T-helper 17 cell (primary cell): ENCODE data around the gene TMEM39B. TPM values are rescaled to one million over a fixed set of nuclear protein-coding genes. Genes with fewer than 3 reads are reported as not detected.

Source experiments
- ATAC-seq: fragments of 150-1000 bp; cut with Tn5 transposase; 2 replicates; pipeline ENCODE4 v1.10.0; 2021; ENCODE audit warnings: mild to moderate bottlenecking, moderate library complexity
- DNase-seq, 3 donors: peaks; one replicate each; pipeline versions ENCODE4 v3.0.0 to v3.0.0-alpha.2; 2020 to 2021
- H3K9me3 ChIP-seq: one replicate; pipeline ENCODE4 v1.7.0; 2013; ENCODE audit warnings: low read length, mild to moderate bottlenecking; ENCODE audit not compliant: control insufficient read depth, poor library complexity, severe bottlenecking
- H3K27ac Mint-ChIP-seq: one replicate; pipeline ENCODE4 v1.8.0; 2022; ENCODE audit warnings: mild to moderate bottlenecking, moderate library complexity, mixed read lengths
- H3K27me3 Mint-ChIP-seq: one replicate; pipeline ENCODE4 v1.8.0; 2022; ENCODE audit warnings: mixed read lengths
- H3K36me3 Mint-ChIP-seq: one replicate; pipeline ENCODE4 v1.8.0; 2022; ENCODE audit warnings: low read depth, mixed read lengths
- H3K4me1 Mint-ChIP-seq: one replicate; pipeline ENCODE4 v1.8.0; 2022; ENCODE audit warnings: mild to moderate bottlenecking, mixed read lengths
- H3K4me3 Mint-ChIP-seq: one replicate; pipeline ENCODE4 v1.8.0; 2022; ENCODE audit warnings: mild to moderate bottlenecking, moderate library complexity, mixed read lengths
- total RNA-seq, 4 donors: library from RNA in 2 of 4; stranded (reverse) in 2 of 4; gene quantifications; one replicate each; pipeline ENCODE4 v1.2.3 and lab custom pipeline; 2022 to 2026

Gene TMEM39B
- 10 to 100 TPM; 15.8 to 16.7 TPM for total RNA-seq
- total RNA-seq (lab: John Stamatoyannopoulos, UW): 9.4 to 11.0 reads per million in 2 donors

DNA sequence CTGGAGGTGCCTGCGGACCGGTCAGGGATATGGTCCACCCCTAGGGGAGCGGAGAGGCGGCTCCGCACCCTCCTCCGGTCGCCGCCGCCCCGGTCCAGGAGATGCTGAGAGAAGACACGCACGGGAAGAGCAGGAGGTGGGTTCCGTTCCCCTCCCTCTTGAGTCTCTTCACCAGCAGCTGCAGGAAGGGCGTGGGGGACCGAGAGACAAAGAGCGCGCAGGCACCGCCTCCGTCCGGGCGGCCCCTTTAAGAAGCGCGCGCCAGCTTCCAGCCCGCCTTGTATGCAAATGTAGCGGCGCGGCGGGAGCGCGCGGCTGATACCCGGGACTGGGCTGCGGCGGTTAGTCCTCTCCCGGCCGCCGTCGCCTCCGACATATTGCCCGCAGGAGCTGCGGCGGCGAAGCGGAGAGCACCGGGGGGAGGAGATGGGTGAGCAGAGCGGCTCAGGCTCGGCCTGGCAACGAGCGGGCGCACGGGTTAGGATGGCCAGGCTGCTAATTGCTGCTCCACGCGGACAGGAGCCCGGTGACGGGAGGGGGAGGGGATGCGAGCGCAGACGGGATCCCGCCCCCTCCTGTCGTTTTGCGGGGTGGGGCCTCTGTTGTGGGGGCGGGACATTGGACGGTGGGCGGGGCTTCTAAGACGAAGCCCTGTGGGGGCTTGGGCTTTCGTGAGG, at the start of gene TMEM39B:
Gene TMEM39B (plus strand): TSS at position 318 of the 677 bp plus-strand sequence. CDS start 109 bp downstream, at position 427.
- peaks cover 38% of the 10 kb centered on the region for H3K4me1 Mint-ChIP-seq
- DNase-seq (peak; percentile 90 to 91 (median 91)), ATAC-seq (peak; percentile 88)
- H3K27ac Mint-ChIP-seq: peak within 1 kb of the TSS; percentile 94
- no peaks in the 10 kb centered on the region for H3K27me3 Mint-ChIP-seq
- H3K36me3 Mint-ChIP-seq: peaks cover 10% of the 10 kb centered on the region
- H3K9me3 ChIP-seq: no peaks in the 10 kb centered on the region
- peak within 1 kb of the TSS; percentile 96 for H3K4me3 Mint-ChIP-seq

DNA sequence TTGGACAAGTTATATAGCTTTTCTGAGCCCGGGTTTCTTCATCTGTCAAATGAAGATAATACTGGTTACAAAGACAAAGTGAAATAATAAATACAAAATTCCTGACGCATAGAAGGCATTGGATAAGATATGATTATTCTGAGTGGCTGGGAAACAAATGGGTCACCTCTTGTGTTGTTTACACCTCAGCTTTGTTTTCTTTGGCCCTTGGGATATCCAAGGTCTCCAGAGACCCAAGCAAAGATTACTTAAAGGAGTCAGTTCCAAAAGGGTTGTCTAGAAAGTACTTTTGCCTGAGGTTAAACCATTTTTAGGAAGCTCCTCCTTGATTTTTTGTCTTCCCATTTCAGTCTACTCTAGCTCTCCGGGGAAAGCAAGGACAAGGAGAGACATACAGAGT, 49.4 kb upstream of the TMEM39B start:
- no peaks in the 10 kb centered on the region for H3K36me3 Mint-ChIP-seq
- H3K9me3 ChIP-seq: no peaks in the 10 kb centered on the region
- no peaks in the 10 kb centered on the region for H3K27me3 Mint-ChIP-seq
- no peak overlapping the region for H3K27ac Mint-ChIP-seq
- peaks cover 44% of the 10 kb centered on the region for H3K4me1 Mint-ChIP-seq
- no peak for DNase-seq
- H3K4me3 Mint-ChIP-seq: no peak overlapping the region
- no peak for ATAC-seq

DNA sequence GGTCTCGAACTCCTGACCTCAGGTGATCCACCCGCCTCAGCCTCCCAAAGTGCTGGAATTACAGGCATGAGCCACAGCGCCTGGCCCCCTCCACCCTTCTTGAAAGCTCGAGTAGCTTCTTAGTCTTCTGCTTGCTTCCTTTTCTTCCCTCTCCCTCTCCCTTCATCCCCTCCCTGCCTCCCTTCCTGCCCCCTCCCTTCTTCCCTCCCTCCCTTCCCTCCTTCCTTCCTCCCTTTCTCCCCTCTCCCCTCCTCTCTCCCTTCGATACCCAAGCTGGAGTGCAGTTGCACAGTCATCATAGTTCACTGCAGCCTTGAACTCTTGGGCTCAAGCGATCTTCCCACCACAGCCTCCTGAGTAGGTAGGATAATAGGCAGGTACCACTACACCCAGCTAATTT, 47.2 kb upstream of the TMEM39B start:
- Mint-ChIP-seq H3K4me1 (peaks cover 44% of the 10 kb centered on the region), H3K4me3 (peak overlapping the region; percentile 7), H3K36me3 (peaks cover 3% of the 10 kb centered on the region)

DNA sequence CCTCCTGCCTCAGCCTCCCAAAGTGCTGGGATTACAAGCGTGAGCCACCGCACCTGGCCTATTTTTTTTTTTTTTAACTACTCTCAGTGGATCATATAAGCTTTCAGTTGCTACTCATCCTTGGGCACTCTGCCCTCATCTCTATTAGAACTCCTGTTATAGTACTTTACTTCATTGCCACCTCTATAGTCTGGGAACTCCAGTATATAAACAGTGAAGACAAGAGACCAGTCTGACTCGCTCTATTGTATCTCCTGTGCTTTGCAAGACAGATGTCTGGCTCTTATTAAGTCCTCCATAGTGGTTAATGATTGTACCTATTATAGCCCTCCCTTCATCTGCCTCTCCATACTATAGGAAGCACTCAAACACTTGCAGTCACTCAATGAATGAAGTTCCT, 44.0 kb upstream of the TMEM39B start:
- Mint-ChIP-seq H3K4me1 (peaks cover 43% of the 10 kb centered on the region), H3K27ac (no peak overlapping the region), H3K36me3 (peaks cover 5% of the 10 kb centered on the region), H3K4me3 (no peak overlapping the region), H3K27me3 (no peaks in the 10 kb centered on the region)
- H3K9me3 ChIP-seq: no peaks in the 10 kb centered on the region
- ATAC-seq (no peak), DNase-seq (no peak)

More for the DNA sequence above, 47.2 kb upstream of the TMEM39B start:
- no peaks in the 10 kb centered on the region for H3K27me3 Mint-ChIP-seq
- H3K27ac Mint-ChIP-seq: no peak overlapping the region
- DNase-seq: no peak
- H3K9me3 ChIP-seq: no peaks in the 10 kb centered on the region
- ATAC-seq: no peak

DNA sequence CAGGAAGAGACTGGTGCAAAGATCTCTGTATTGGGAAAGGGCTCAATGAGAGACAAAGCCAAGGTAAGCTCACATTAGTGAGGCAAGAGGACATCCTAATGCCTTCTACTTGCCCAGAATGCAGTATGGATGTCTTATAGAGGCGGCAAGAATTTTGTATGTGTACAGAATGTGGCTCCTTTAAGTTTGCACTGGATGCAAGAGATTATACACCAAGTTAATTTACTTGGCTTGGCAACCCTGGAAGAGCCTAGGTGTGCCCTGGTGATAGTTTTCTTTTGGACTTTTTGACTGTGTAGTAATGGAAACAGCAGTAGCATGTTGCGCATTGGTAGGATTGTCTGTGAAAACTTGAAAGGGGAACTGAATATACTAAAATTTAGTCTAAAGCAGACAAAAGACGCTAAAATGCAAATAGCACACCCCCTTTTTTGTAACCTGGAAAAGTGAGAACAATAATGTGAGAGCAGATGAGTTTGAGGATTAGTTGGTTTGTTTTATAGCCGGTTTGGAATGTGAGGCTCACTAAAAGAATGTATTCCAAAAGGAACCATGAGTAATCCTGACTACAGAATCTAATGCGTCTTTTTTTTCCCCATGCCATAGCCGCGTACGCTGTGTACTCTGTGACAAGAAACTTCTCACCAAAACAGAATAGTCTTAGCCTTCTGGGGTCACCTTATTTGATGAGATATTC, 41.0 kb upstream of the TMEM39B start:
- DNase-seq (no peak), ATAC-seq (no peak)
- Mint-ChIP-seq H3K4me3 (no peak overlapping the region), H3K4me1 (peaks cover 43% of the 10 kb centered on the region), H3K27ac (peak overlapping the region; percentile 60), H3K27me3 (no peaks in the 10 kb centered on the region), H3K36me3 (peaks cover 10% of the 10 kb centered on the region)
- no peaks in the 10 kb centered on the region for H3K9me3 ChIP-seq

DNA sequence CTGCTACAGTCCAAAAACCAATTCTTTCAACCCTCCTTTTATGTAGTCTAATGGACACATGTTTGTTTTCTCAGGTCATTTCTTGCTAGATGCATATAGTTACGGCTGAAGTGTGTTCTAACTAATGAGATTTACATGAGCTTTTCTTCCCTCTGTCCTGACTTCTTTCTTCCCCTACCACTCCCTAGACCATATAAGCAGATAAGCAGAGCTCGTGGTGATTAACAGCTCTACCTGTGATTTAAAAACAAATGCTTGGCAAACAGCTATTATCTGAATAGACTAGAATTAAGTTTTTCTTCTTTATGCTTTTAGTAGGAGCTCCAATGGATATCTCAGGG, 40.5 kb upstream of the TMEM39B start:
- DNase-seq (no peak), ATAC-seq (no peak)
- Mint-ChIP-seq H3K27me3 (no peaks in the 10 kb centered on the region), H3K36me3 (peaks cover 10% of the 10 kb centered on the region), H3K4me3 (no peak overlapping the region), H3K4me1 (peaks cover 38% of the 10 kb centered on the region), H3K27ac (peak overlapping the region; percentile 60)
- no peaks in the 10 kb centered on the region for H3K9me3 ChIP-seq

DNA sequence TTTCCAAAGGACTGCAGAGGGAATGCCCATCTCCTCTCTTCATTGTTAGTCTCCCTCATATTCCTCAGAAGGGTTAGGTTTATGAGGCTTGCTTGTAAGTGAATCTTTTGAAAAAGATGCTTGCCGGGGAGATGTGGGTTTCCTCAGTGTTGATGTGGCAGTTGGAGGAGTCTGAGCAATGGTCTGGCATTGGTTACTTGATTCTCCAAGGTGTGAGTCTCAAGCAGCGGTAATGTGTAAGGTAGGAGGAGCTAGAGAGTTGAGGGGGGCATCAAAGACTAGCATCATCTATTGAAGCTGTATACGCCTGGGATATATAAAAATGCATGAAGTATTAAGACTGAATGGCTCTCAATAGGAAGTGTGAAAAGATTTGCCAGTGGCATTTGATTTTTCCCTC, 37.6 kb upstream of the TMEM39B start:
- ATAC-seq (no peak), DNase-seq (no peak)
- peaks cover 14% of the 10 kb centered on the region for H3K36me3 Mint-ChIP-seq
- peaks cover 28% of the 10 kb centered on the region for H3K4me1 Mint-ChIP-seq
- peak overlapping the region; percentile 60 for H3K27ac Mint-ChIP-seq
- H3K27me3 Mint-ChIP-seq: no peaks in the 10 kb centered on the region
- no peaks in the 10 kb centered on the region for H3K9me3 ChIP-seq
- H3K4me3 Mint-ChIP-seq: no peak overlapping the region

DNA sequence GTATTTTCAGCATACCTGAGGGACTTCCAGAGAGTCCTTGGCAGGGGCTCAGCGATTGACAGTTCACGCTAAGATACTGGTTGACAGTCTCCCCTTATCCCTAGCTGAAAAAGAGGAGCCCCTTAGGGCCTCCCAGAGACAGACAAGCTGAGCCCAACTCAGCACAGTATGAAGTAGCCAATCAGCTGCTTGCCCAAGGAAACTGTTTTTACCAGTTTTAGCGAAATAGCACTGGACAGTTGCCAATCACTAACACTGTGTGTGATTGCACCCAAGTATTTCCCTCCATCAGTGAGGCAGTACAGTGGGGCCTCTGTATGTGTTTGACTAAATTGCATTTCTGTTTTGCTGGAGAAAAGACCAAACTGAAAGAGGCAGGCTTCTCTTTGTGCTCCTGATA, 32.0 kb upstream of the TMEM39B start:
- no peaks in the 10 kb centered on the region for H3K9me3 ChIP-seq
- no peak for ATAC-seq
- peaks cover 8% of the 10 kb centered on the region for H3K4me1 Mint-ChIP-seq
- H3K36me3 Mint-ChIP-seq: peaks cover 12% of the 10 kb centered on the region
- DNase-seq: no peak
- no peaks in the 10 kb centered on the region for H3K27me3 Mint-ChIP-seq
- H3K4me3 Mint-ChIP-seq: no peak overlapping the region
- no peak overlapping the region for H3K27ac Mint-ChIP-seq

DNA sequence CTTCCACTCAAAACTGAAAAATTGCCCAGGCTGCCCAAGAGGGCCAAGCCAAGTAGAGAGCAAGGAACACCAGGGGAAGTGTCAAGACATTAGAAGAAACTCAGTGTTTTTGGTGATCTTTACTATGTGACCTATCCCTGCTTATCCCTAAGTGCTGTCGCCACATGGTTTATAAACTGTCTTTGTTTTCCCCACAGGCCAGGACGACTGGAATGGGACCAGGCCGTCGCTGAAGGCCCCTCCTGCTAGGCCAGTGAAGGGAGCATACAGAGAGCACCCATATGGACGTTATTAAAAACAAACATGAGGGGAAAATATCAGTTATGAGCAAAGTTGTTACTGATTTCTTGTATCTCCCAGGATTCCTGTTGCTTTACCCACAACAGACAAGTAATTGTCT, 30.4 kb upstream of the TMEM39B start:
- ATAC-seq (no peak), DNase-seq (no peak)
- H3K4me3 Mint-ChIP-seq: no peak overlapping the region
- peaks cover 5% of the 10 kb centered on the region for H3K4me1 Mint-ChIP-seq
- H3K27me3 Mint-ChIP-seq: no peaks in the 10 kb centered on the region
- H3K9me3 ChIP-seq: no peaks in the 10 kb centered on the region
- no peak overlapping the region for H3K27ac Mint-ChIP-seq
- peaks cover 11% of the 10 kb centered on the region for H3K36me3 Mint-ChIP-seq

DNA sequence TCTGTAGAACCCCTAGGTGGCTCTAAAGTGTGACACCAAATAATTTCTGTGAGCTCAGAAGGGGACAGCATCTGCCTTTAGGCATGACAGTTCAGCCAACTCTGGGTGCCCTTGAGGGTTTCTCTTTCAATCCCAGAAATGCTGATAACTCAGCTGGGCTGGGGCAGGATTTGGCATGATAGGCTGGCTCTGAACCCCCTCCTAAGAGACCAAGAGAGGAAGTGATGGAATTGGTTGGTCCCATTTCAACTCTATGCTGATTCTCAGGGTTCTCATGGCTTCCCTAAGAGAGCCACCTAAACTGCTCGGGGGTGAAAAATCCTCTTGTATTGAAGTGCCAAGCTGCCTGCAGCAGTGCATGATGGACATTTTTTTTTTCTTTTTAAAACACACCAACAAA, 28.5 kb upstream of the TMEM39B start:
- no peak for ATAC-seq
- Mint-ChIP-seq H3K27me3 (no peaks in the 10 kb centered on the region), H3K4me3 (no peak overlapping the region), H3K4me1 (peaks cover 5% of the 10 kb centered on the region), H3K27ac (no peak overlapping the region), H3K36me3 (peaks cover 7% of the 10 kb centered on the region)
- H3K9me3 ChIP-seq: no peaks in the 10 kb centered on the region
- DNase-seq: no peak

DNA sequence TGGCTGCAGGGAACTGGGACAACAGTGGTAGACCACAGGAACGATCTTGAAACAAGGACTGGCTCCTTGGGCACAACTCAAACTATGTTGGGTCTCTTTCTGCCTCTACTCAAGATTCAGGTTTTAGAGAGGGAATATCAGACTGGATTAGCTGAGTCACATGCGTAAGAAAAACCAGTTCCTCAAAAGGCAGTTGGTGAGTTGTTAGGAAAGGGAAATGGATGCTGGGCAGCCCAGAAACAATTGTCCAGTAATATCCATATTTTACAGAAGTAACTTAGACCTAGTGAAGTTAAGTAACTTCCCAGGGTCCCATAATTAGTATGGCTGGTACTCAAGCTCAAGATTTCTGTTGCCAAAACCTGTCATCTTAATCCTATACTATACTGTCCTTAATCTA, 27.0 kb upstream of the TMEM39B start:
- no peak for ATAC-seq

DNA sequence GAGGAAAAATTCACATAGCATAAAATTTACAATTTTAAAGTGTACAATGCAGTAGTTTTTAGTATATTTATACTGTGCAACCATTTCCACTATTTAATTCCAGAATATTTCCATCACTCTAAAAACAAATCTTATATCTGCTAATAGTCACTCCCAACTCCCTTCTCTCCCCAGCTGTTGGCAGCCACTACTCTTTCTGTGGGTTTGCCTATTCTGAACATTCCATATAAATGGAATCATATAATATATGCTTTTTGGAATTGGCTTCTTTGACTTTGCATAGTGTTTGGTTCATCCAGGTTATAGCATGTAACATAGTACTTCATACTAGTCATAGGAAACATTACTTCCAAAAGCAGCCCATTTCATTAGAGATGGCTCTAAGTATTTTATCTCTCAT, 25.0 kb upstream of the TMEM39B start:
- no peak overlapping the region for H3K4me3 Mint-ChIP-seq
- peak overlapping the region; percentile 65 for H3K27ac Mint-ChIP-seq
- H3K9me3 ChIP-seq: no peaks in the 10 kb centered on the region
- no peak for ATAC-seq
- no peaks in the 10 kb centered on the region for H3K27me3 Mint-ChIP-seq
- DNase-seq: no peak
- H3K36me3 Mint-ChIP-seq: peaks cover 2% of the 10 kb centered on the region
- H3K4me1 Mint-ChIP-seq: peaks cover 4% of the 10 kb centered on the region

More for the DNA sequence above, 27.0 kb upstream of the TMEM39B start:
- H3K4me1 Mint-ChIP-seq: peaks cover 4% of the 10 kb centered on the region
- DNase-seq: no peak
- H3K27me3 Mint-ChIP-seq: no peaks in the 10 kb centered on the region
- no peaks in the 10 kb centered on the region for H3K9me3 ChIP-seq
- no peak overlapping the region for H3K4me3 Mint-ChIP-seq
- peak overlapping the region; percentile 74 for H3K27ac Mint-ChIP-seq
- H3K36me3 Mint-ChIP-seq: peaks cover 3% of the 10 kb centered on the region

DNA sequence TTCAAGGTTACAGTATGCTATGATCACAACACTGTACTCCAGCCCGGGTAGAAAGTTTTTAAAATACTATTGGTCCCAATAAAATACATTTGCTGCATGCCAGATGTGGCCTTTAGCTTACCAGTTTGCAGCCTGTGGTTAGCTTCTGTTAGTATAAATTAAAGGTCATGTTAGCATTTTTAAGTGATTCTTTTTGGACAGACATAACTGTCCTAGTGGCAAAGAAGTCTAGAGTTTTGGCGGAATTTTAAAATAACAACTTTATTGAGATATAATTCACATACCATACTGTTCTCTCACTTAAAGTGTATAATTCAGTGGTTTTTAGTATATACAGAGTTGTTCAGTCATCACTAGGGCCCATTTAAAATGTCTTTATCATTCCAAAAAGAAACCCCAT, 24.3 kb upstream of the TMEM39B start:
- no peak for ATAC-seq
- no peak overlapping the region for H3K4me3 Mint-ChIP-seq
- no peaks in the 10 kb centered on the region for H3K27me3 Mint-ChIP-seq
- H3K36me3 Mint-ChIP-seq: peaks cover 2% of the 10 kb centered on the region
- H3K4me1 Mint-ChIP-seq: peaks cover 4% of the 10 kb centered on the region
- peak overlapping the region; percentile 65 for H3K27ac Mint-ChIP-seq
- H3K9me3 ChIP-seq: no peaks in the 10 kb centered on the region
- DNase-seq: no peak

DNA sequence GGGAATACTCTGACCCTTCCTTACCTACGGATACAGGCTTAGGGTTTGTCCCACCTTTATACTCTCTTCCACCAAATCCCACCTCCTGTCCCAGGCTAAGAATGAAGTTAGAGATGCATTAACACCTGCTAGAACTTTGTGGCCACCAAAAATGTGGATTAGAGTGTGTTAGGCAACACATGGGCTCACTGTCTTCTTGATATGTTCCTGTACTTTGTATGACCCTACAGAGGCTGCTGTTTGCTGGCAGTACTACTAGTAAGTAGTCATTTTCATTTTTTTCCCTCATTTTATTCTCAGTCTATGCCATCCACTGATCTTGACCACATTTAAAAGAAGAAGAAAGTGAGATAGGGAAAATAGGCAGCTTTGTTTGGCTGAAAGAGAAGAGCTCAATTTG, 21.0 kb upstream of the TMEM39B start:
- ATAC-seq (no peak), DNase-seq (no peak)
- Mint-ChIP-seq H3K4me3 (no peak overlapping the region), H3K27ac (peak overlapping the region; percentile 77), H3K4me1 (peaks cover 4% of the 10 kb centered on the region), H3K36me3 (peaks cover 2% of the 10 kb centered on the region), H3K27me3 (no peaks in the 10 kb centered on the region)
- H3K9me3 ChIP-seq: no peaks in the 10 kb centered on the region
